Transverse colon (tissue), 4 donors: ENCODE measurements around the gene PTCHD1. TPM values are rescaled to one million over a fixed set of nuclear protein-coding genes. Genes with fewer than 3 reads are reported as not detected.
A peak's percentile ranks its signal among the peaks of the same experiment; 100 is the strongest.

Experiments used
- DNase-seq: peaks from one replicate; pipeline ENCODE4 v3.0.0-alpha.2; 2019
- H3K27ac ChIP-seq, 4 donors: fragments of 200-600 bp; sonication (generic); 2 replicates each; pipeline ENCODE4 v1.5.1; 2016 to 2018; ENCODE audit warnings: inconsistent platforms in 4 of 4
- H3K27me3 ChIP-seq: fragments of 200-600 bp; sonication (generic); 2 replicates; pipeline ENCODE4 v1.5.1; 2017; ENCODE audit warnings: inconsistent platforms
- H3K36me3 ChIP-seq, 4 donors: fragments of 200-600 bp; sonication (generic); 2 replicates each; pipeline ENCODE4 v1.5.1; 2017 to 2019; ENCODE audit warnings: inconsistent platforms in 4 of 4
- H3K4me1 ChIP-seq, 4 donors: fragments of 200-600 bp; sonication (generic); 2 replicates each; pipeline ENCODE4 v1.5.1; 2017 to 2020; ENCODE audit warnings: inconsistent platforms in 4 of 4
- H3K4me3 ChIP-seq, 4 donors: fragments of 200-600 bp; sonication (generic); 1 replicate in 1 of 4; 2 replicates in 3 of 4; pipeline versions ENCODE4 v1.5.1 to v1.6.1; 2017 to 2019; ENCODE audit warnings: inconsistent platforms in 4 of 4
- H3K9me3 ChIP-seq, 2 donors: fragments of 200-600 bp; sonication (generic); 2 replicates each; pipeline ENCODE4 v1.5.1; 2017 to 2019; ENCODE audit warnings: inconsistent platforms in 2 of 2
- EP300 ChIP-seq: sonication (generic); formaldehyde crosslinking; IDR thresholded peaks from one replicate; pipeline ENCODE4 v1.6.1; 2017; ENCODE audit warnings: antibody characterized with exemption, low read depth
- POLR2A ChIP-seq: fragments of 450-650 bp; IDR thresholded peaks from one replicate; pipeline ENCODE4 v1.6.1; 2016; ENCODE audit warnings: antibody characterized with exemption, mild to moderate bottlenecking, moderate library complexity
- POLR2AphosphoS5 ChIP-seq, 3 donors: sonication (generic); formaldehyde crosslinking; IDR thresholded peaks; one replicate each; pipeline ENCODE4 v1.6.1; 2016; ENCODE audit warnings: antibody characterized with exemption in 3 of 3
- WGBS, 2 donors: methylation state at CpG; one replicate each; pipeline ENCODE4 v1.1.5; 2018; ENCODE audit warnings: low coverage in 1 of 2; 5-methylcytosine and 5-hydroxymethylcytosine counted together
- in situ Hi-C, 4 donors: fragments of 200-750 bp; cut with MboI; loops; one replicate each; pipeline versions ENCODE4 v1.15.0 to v1.15.1; 2017; ENCODE audit warnings: low sequenced_read_pairs in 3 of 4, low pct_ligation_motif_present in 1 of 4, low pct_unique_long_range_greater_than_20kb in 1 of 4
- intact Hi-C: fragments of 100-400 bp; cut with DNase I; formaldehyde crosslinking; loops from one replicate; pipeline ENCODE4 v1.15.1; 2023; ENCODE audit warnings: low total_unique reads
- total RNA-seq, 4 donors: library from RNA; depleted of rRNA; stranded (reverse); fragments of >200 nt; gene quantifications; one replicate each; pipeline ENCODE4 v1.1.0, GENCODE V29; 2016
- TF ChIP-seq, protein P1 (sequence below), 5 experiments: fragments of 200-600 bp in 3 of 5; fragments of 450-650 bp in 2 of 5; sonication (generic) in 3 of 5; IDR thresholded peaks; 1 replicate in 2 of 5; 2 replicates in 3 of 5; pipeline ENCODE4 v1.5.1; 2016 to 2017; ENCODE audit warnings: antibody characterized with exemption in 5 of 5, inconsistent platforms in 3 of 5, mild to moderate bottlenecking in 2 of 5, moderate library complexity in 1 of 5

The PTCHD1 gene
- total RNA-seq, 4 donors from 2014 or later, result 0.40 to 3.4 (median 1.7) TPM

GRCh38 chrX:23334521-23334847, 165 bp upstream of the PTCHD1 start:
- Histone ChIP-seq H3K4me1 (peaks cover 0 to 10% (median 5%) of the 10 kb centered on the region in 4 donors), H3K4me3 (peak overlapping the region in 3 of 4 donors; percentile 24 to 41 (median 27)), H3K36me3 (no peaks in the 10 kb centered on the region), H3K27me3 (peaks cover 51% of the 10 kb centered on the region), H3K9me3 (no peaks in the 10 kb centered on the region), H3K27ac (peak overlapping the region in 3 of 4 donors; percentile 17 to 51 (median 47))
- TF ChIP-seq EP300 (no peak), POLR2A (no peak), POLR2AphosphoS5 (IDR thresholded peaks at IDR 0.05) (no peak)
- TF ChIP-seq, protein P1, sequence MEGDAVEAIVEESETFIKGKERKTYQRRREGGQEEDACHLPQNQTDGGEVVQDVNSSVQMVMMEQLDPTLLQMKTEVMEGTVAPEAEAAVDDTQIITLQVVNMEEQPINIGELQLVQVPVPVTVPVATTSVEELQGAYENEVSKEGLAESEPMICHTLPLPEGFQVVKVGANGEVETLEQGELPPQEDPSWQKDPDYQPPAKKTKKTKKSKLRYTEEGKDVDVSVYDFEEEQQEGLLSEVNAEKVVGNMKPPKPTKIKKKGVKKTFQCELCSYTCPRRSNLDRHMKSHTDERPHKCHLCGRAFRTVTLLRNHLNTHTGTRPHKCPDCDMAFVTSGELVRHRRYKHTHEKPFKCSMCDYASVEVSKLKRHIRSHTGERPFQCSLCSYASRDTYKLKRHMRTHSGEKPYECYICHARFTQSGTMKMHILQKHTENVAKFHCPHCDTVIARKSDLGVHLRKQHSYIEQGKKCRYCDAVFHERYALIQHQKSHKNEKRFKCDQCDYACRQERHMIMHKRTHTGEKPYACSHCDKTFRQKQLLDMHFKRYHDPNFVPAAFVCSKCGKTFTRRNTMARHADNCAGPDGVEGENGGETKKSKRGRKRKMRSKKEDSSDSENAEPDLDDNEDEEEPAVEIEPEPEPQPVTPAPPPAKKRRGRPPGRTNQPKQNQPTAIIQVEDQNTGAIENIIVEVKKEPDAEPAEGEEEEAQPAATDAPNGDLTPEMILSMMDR (IDR thresholded peaks at IDR 0.05), result no peak
- intact Hi-C loops (no loop called here), in situ Hi-C loops (no loop called here)
- no peak for DNase-seq
- 68% methylated on average over 48 of the region's 63 CpGs; no CpG with 5 or more reads in 1 of the 2 donors for WGBS, 2 donors

- Histone ChIP-seq H3K9me3 (no peaks in the 10 kb centered on the region), H3K27ac (no peak overlapping the region), H3K27me3 (peaks cover 31% of the 10 kb centered on the region), H3K4me3 (no peak overlapping the region), H3K36me3 (no peaks in the 10 kb centered on the region), H3K4me1 (peaks cover 0 to 9% (median 5%) of the 10 kb centered on the region in 4 donors)
- in situ Hi-C loops (no loop called here), intact Hi-C loops (no loop called here)
- no peak for TF ChIP-seq EP300
- TF ChIP-seq POLR2A, result no peak
- TF ChIP-seq, protein P1 (IDR thresholded peaks at IDR 0.05), result no peak
- no peak for TF ChIP-seq POLR2AphosphoS5 (IDR thresholded peaks at IDR 0.05)
- DNase-seq, result no peak
- 86 to 97% methylated on average over 4 of the region's 4 CpGs for WGBS, 2 donors
These were observed 3.7 kb downstream of the PTCHD1 start for GRCh38 chrX:23338334-23338733.

DNA sequence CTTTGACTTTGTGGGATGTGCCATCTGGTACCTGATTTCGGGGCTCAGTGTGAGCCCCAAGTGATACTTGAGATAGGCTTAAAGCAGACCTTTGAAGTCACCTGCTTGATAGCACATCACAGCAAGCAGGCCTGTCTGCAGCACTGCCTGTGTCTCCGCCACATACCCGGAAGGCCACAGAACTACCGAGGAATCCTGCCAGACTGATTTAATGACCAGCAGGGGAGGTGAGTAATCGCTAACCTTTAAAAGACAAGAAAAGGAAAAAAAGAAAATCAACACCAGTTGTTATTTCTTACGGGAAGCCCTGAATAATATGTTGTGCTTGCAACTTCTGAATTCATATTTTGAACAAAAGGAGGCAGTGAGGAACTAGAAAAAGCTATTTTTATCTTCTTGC, 6.8 kb downstream of the PTCHD1 start:
- no peak overlapping the region for H3K4me3 ChIP-seq
- DNase-seq, result no peak
- TF ChIP-seq POLR2AphosphoS5 (IDR thresholded peaks at IDR 0.05) (no peak), EP300 (no peak), POLR2A (no peak)
- TF ChIP-seq, protein P1 (IDR thresholded peaks at IDR 0.05), result no peak
- peaks cover 2% of the 10 kb centered on the region for H3K27me3 ChIP-seq
- no peaks in the 10 kb centered on the region for H3K4me1 ChIP-seq
- WGBS, 2 donors, result 40 to 57% methylated on average over 1 to 6 of the region's 6 CpGs
- no peaks in the 10 kb centered on the region for H3K36me3 ChIP-seq
- intact Hi-C loops (no loop called here), in situ Hi-C loops (no loop called here)
- H3K27ac ChIP-seq, result no peak overlapping the region
- no peaks in the 10 kb centered on the region for H3K9me3 ChIP-seq

GRCh38 chrX:23344238-23344903, 9.7 kb downstream of the PTCHD1 start:
- TF ChIP-seq EP300 (no peak), POLR2A (no peak), POLR2AphosphoS5 (IDR thresholded peaks at IDR 0.05) (no peak)
- TF ChIP-seq, protein P1 (IDR thresholded peaks at IDR 0.05), result no peak
- intact Hi-C loops, result no loop called here
- in situ Hi-C loops, result no loop called here
- 39% methylated on average over 5 of the region's 5 CpGs; no CpG with 5 or more reads in 1 of the 2 donors for WGBS, 2 donors
- H3K27me3 ChIP-seq, result no peaks in the 10 kb centered on the region
- no peaks in the 10 kb centered on the region for H3K36me3 ChIP-seq
- no peak overlapping the region for H3K4me3 ChIP-seq
- H3K27ac ChIP-seq, result no peak overlapping the region
- no peaks in the 10 kb centered on the region for H3K4me1 ChIP-seq
- no peak for DNase-seq
- H3K9me3 ChIP-seq, result no peaks in the 10 kb centered on the region
